ENCODE measurements around the gene DACH1.

DACH1 gene

DNA sequence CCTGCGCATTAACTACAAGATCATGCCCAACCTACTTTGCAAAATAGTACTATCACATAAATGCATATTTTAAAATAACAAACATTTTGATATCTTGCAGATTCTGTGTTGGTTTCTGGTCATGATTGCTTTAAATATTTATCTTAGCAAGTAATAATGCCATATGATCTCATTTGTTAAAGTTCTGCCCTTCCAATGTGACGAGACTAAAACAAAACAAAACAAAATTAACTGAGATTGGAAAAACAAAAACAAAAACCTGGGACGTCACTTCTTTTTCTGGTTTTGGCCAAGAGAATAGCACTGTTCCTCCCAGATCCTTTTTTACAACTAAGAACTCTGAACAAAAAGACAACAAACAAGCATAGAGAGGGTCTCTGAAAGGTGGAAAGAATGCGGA, 436.3 kb downstream of the DACH1 start:
- H3K27me3 ChIP-seq (ENCODE audit: low read depth, low read length): no peaks in the 10 kb centered on the region
- H3K4me3 ChIP-seq (ENCODE audit: low read depth in 1 of 2, low read length in 2 of 2): no peak overlapping the region
- no peaks in the 10 kb centered on the region for H3K4me1 ChIP-seq (ENCODE audit: control insufficient read depth in 1 of 2, insufficient read depth in 2 of 2, low read length in 2 of 2)
- no peaks in the 10 kb centered on the region for H3K36me3 ChIP-seq (ENCODE audit: control insufficient read depth in 1 of 2, insufficient read depth in 2 of 2, low read length in 2 of 2)
- peaks cover 0 to 2% of the 10 kb centered on the region in 2 donors for H3K9me3 ChIP-seq (ENCODE audit: control insufficient read depth in 1 of 2, low read length in 2 of 2)
- no peak overlapping the region for H3K27ac ChIP-seq (ENCODE audit: low read length)

DNA sequence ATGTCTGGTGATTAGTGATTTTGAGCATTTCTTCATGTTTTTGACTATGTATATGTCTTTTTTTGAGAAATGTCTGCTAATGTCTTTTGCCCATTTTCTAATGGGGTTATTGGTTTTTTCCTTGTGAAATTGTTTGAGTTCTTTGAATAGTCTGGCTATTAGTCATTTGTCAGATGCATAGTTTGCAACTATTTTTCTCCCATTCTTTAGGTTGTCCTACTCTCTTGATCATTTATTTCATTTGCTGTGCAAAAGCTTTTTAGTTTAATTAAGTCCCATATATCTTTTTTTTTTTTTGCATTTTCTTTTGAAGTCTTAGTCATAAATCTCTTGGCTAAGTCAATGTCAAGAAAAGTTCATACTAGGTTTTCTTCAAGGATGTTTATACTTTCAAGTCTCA, 449.8 kb downstream of the DACH1 start:
- Histone ChIP-seq H3K27ac (ENCODE audit: low read length) (no peak overlapping the region), H3K27me3 (ENCODE audit: low read depth, low read length) (no peaks in the 10 kb centered on the region), H3K4me3 (ENCODE audit: low read depth in 1 of 2, low read length in 2 of 2) (no peak overlapping the region), H3K9me3 (ENCODE audit: control insufficient read depth in 1 of 2, low read length in 2 of 2) (peaks cover 0 to 6% of the 10 kb centered on the region in 2 donors), H3K4me1 (ENCODE audit: control insufficient read depth in 1 of 2, insufficient read depth in 2 of 2, low read length in 2 of 2) (no peaks in the 10 kb centered on the region), H3K36me3 (ENCODE audit: control insufficient read depth in 1 of 2, insufficient read depth in 2 of 2, low read length in 2 of 2) (no peaks in the 10 kb centered on the region)

DNA sequence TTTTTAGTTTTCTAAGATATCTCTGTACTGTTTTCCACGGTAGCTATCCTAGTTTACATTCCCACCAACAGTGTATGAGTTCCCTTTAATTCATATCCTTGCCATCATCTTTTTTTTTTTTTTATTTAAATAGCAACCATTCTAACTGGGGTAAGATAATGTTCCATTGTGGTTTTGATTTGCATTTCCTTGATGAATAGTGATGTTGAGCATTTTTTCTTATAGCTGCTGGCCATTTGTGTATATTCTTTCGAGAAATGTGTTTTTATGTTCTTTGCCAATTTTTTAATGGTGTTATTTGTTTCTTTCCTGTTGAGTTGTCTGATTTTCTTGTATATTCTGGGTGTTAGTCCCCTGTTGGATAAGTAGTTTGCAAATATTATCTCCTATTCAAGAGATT, 454.8 kb downstream of the DACH1 start:
- Histone ChIP-seq H3K27me3 (ENCODE audit: low read depth, low read length) (no peaks in the 10 kb centered on the region), H3K27ac (ENCODE audit: low read length) (no peak overlapping the region), H3K9me3 (ENCODE audit: control insufficient read depth in 1 of 2, low read length in 2 of 2) (no peaks in the 10 kb centered on the region), H3K36me3 (ENCODE audit: control insufficient read depth in 1 of 2, insufficient read depth in 2 of 2, low read length in 2 of 2) (no peaks in the 10 kb centered on the region), H3K4me1 (ENCODE audit: control insufficient read depth in 1 of 2, insufficient read depth in 2 of 2, low read length in 2 of 2) (no peaks in the 10 kb centered on the region), H3K4me3 (ENCODE audit: low read depth in 1 of 2, low read length in 2 of 2) (no peak overlapping the region)

DNA sequence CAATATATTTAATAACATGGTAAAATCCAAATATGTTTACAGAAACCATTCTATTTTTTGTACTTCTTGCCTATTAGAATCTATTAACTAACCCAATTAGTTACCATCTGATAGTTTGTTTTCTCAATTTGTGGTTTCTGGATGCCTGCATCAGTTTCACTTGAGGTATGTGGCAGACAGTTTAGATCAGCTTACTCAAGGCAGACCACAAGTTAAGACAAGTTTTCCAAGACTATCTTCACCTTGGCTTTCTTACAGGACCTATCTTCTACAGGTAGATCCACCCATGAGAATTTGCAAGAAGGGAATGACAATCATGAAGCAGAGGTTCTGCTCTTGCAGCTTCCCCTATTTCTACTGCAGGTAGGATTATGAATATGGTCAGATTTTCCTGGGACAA, 458.6 kb downstream of the DACH1 start:
- no peak overlapping the region for H3K27ac ChIP-seq (ENCODE audit: low read length)
- no peaks in the 10 kb centered on the region for H3K9me3 ChIP-seq (ENCODE audit: control insufficient read depth in 1 of 2, low read length in 2 of 2)
- H3K27me3 ChIP-seq (ENCODE audit: low read depth, low read length): no peaks in the 10 kb centered on the region
- no peaks in the 10 kb centered on the region for H3K4me1 ChIP-seq (ENCODE audit: control insufficient read depth in 1 of 2, insufficient read depth in 2 of 2, low read length in 2 of 2)
- no peaks in the 10 kb centered on the region for H3K36me3 ChIP-seq (ENCODE audit: control insufficient read depth in 1 of 2, insufficient read depth in 2 of 2, low read length in 2 of 2)
- no peak overlapping the region for H3K4me3 ChIP-seq (ENCODE audit: low read depth in 1 of 2, low read length in 2 of 2)

DNA sequence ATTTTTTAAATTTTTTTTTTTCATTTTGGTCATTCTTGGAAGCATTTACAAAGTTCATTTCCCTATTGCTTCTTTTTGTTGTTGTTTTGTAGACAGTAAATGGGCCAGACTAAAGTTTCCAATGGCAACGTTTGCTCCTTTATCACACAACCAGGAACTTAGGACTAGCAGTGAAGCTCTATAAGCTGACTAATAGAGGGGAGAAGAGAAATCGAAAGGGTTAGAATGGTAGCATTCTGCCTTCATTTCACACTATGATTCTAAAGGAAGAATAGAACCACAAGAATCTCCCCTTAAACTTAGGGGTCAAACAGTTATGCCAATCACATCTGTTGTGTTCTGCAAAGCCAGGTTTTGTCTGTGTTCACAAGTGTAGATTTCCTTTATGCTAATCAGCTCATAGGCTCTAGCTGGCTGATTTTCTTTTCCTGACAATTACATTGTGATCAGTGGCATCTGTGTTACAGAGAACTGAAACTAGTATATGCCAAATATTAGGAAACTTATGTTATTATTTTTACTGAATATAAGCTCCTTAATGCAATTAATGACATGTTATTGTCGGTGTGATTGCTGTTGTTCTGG, 467.3 kb downstream of the DACH1 start:
- Histone ChIP-seq H3K4me1 (ENCODE audit: control insufficient read depth in 1 of 2, insufficient read depth in 2 of 2, low read length in 2 of 2) (no peaks in the 10 kb centered on the region), H3K9me3 (ENCODE audit: control insufficient read depth in 1 of 2, low read length in 2 of 2) (no peaks in the 10 kb centered on the region), H3K4me3 (ENCODE audit: low read depth in 1 of 2, low read length in 2 of 2) (no peak overlapping the region), H3K27ac (ENCODE audit: low read length) (no peak overlapping the region), H3K36me3 (ENCODE audit: control insufficient read depth in 1 of 2, insufficient read depth in 2 of 2, low read length in 2 of 2) (no peaks in the 10 kb centered on the region), H3K27me3 (ENCODE audit: low read depth, low read length) (no peaks in the 10 kb centered on the region)

DNA sequence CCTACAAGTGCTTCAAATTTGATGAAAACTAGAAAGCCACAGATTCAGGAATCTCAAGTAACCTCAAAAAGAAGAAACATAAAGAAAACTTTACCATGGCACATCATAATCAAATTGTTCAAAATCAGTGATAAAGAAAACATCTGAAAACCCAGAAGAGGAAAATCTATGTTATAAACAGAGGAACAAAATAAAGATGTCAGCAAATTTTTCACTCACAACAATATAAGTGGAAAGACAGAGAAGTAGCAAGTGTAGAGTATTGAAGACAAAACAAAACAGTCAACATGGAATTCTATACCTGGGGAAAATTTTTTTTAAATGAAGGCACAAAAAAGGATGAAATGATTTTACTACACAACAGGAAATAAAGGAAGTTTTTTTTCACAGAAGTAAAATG, 470.9 kb downstream of the DACH1 start:
- Histone ChIP-seq H3K36me3 (ENCODE audit: control insufficient read depth in 1 of 2, insufficient read depth in 2 of 2, low read length in 2 of 2) (no peaks in the 10 kb centered on the region), H3K27ac (ENCODE audit: low read length) (no peak overlapping the region), H3K4me1 (ENCODE audit: control insufficient read depth in 1 of 2, insufficient read depth in 2 of 2, low read length in 2 of 2) (no peaks in the 10 kb centered on the region), H3K9me3 (ENCODE audit: control insufficient read depth in 1 of 2, low read length in 2 of 2) (no peaks in the 10 kb centered on the region), H3K27me3 (ENCODE audit: low read depth, low read length) (no peaks in the 10 kb centered on the region), H3K4me3 (ENCODE audit: low read depth in 1 of 2, low read length in 2 of 2) (no peak overlapping the region)

DNA sequence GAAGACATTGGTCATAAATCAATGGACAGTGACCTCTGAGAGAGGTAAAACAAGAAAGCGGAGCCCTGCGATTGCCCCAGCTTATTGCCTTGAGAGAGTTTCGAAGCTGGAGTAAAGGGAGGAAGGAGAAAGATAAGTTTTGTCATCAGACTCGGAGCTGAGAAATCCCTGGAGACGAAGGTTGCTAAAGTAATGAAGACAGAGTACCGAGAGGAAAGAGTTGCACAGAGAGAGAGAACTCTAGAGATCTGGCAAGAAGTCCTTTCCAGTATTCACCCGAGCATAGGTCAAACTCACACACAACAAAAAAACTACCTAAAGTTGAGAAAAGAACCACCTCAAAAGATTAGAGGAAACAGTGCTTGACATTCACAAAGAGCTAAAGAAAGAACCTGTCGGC, 472.0 kb downstream of the DACH1 start:
- Histone ChIP-seq H3K36me3 (ENCODE audit: control insufficient read depth in 1 of 2, insufficient read depth in 2 of 2, low read length in 2 of 2) (no peaks in the 10 kb centered on the region), H3K4me3 (ENCODE audit: low read depth in 1 of 2, low read length in 2 of 2) (no peak overlapping the region), H3K27me3 (ENCODE audit: low read depth, low read length) (no peaks in the 10 kb centered on the region), H3K27ac (ENCODE audit: low read length) (no peak overlapping the region), H3K4me1 (ENCODE audit: control insufficient read depth in 1 of 2, insufficient read depth in 2 of 2, low read length in 2 of 2) (no peaks in the 10 kb centered on the region), H3K9me3 (ENCODE audit: control insufficient read depth in 1 of 2, low read length in 2 of 2) (peaks cover 0 to 5% of the 10 kb centered on the region in 2 donors)

DNA sequence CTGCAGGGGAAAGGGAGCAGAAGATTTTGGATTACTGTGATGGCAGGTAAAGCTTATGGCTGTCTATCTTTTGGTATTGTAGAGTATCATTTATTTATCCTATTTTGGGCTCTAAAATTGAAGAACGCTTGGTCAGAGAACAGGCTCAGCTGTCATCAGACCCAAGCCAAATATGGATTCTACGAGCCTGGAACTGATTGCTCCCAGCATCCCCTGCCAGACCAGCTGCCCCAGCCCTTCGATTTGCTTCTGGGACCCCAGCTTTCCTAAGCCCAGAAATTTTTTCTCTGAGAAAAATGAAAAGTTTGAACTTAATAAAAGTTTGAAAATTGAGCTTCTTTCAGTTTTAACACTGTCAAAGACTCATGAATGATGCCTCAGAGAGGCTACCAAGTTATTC, 472.8 kb downstream of the DACH1 start:
- Histone ChIP-seq H3K4me1 (ENCODE audit: control insufficient read depth in 1 of 2, insufficient read depth in 2 of 2, low read length in 2 of 2) (no peaks in the 10 kb centered on the region), H3K27ac (ENCODE audit: low read length) (no peak overlapping the region), H3K27me3 (ENCODE audit: low read depth, low read length) (no peaks in the 10 kb centered on the region), H3K4me3 (ENCODE audit: low read depth in 1 of 2, low read length in 2 of 2) (no peak overlapping the region), H3K36me3 (ENCODE audit: control insufficient read depth in 1 of 2, insufficient read depth in 2 of 2, low read length in 2 of 2) (no peaks in the 10 kb centered on the region), H3K9me3 (ENCODE audit: control insufficient read depth in 1 of 2, low read length in 2 of 2) (peaks cover 0 to 5% of the 10 kb centered on the region in 2 donors)

All from muscle layer of duodenum (tissue), 2 donors.